Measurements from ENCODE around the gene B4GALNT2.

The B4GALNT2 gene

GRCh38 chr17:49213847-49214246, 81.3 kb downstream of the B4GALNT2 start:
- Histone ChIP-seq H3K27ac (ENCODE audit: low read depth, low read length) (peak overlapping the region; percentile 87), H3K79me2 (ENCODE audit: insufficient read depth, low read length) (peaks cover 20% of the 10 kb centered on the region), H3K9ac (ENCODE audit: low read length) (peak overlapping the region; percentile 39), H3K9me2 (replicated peaks; ENCODE audit: insufficient read depth, low read length) (no peaks in the 10 kb centered on the region), H4K20me1 (ENCODE audit: low read depth, low read length) (no peaks in the 10 kb centered on the region), H3F3A (ENCODE audit: insufficient read depth) (peaks cover 54% of the 10 kb centered on the region), H2AFZ (ENCODE audit: low read depth, low read length, severe bottlenecking) (no peak overlapping the region), H3K4me3 (ENCODE audit: insufficient read depth, low read length, poor library complexity, severe bottlenecking) (peak overlapping the region; percentile 38), H3K36me3 (ENCODE audit: low read length) (no peaks in the 10 kb centered on the region), H3K4me2 (ENCODE audit: low read depth, low read length, poor library complexity, severe bottlenecking) (peak overlapping the region; percentile 88), H3K9me3 (ENCODE audit: insufficient read depth, low read length) (no peaks in the 10 kb centered on the region), H3K27me3 (ENCODE audit: low read length) (no peaks in the 10 kb centered on the region)
- TF ChIP-seq CTCF (IDR thresholded peaks at IDR 0.05; ENCODE audit: insufficient read depth, low read length, poor library complexity, severe bottlenecking) (no peak), EZH2phosphoT487 (conservative IDR thresholded peaks at IDR 0.05; ENCODE audit: low read length) (no peak)

- Histone ChIP-seq H3K27me3 (ENCODE audit: low read length) (no peaks in the 10 kb centered on the region), H3K4me3 (ENCODE audit: insufficient read depth, low read length, poor library complexity, severe bottlenecking) (no peak overlapping the region), H3K27ac (ENCODE audit: low read depth, low read length) (peak overlapping the region; percentile 87), H3K79me2 (ENCODE audit: insufficient read depth, low read length) (peaks cover 20% of the 10 kb centered on the region), H3K9me3 (ENCODE audit: insufficient read depth, low read length) (no peaks in the 10 kb centered on the region), H2AFZ (ENCODE audit: low read depth, low read length, severe bottlenecking) (no peak overlapping the region), H3K9me2 (replicated peaks; ENCODE audit: insufficient read depth, low read length) (no peaks in the 10 kb centered on the region), H3K9ac (ENCODE audit: low read length) (no peak overlapping the region; the same call in 1 of the 2 replicates), H3K4me2 (ENCODE audit: low read depth, low read length, poor library complexity, severe bottlenecking) (peak overlapping the region; percentile 19), H3F3A (ENCODE audit: insufficient read depth) (peaks cover 57% of the 10 kb centered on the region), H4K20me1 (ENCODE audit: low read depth, low read length) (no peaks in the 10 kb centered on the region), H3K36me3 (ENCODE audit: low read length) (no peaks in the 10 kb centered on the region)
- TF ChIP-seq CTCF (IDR thresholded peaks at IDR 0.05; ENCODE audit: insufficient read depth, low read length, poor library complexity, severe bottlenecking): no peak
- TF ChIP-seq EZH2phosphoT487 (conservative IDR thresholded peaks at IDR 0.05; ENCODE audit: low read length): no peak
Measured at GRCh38 chr17:49214676-49215360, 82.2 kb downstream of the B4GALNT2 start.

- no peak overlapping the region for H2AFZ ChIP-seq (ENCODE audit: low read depth, low read length, severe bottlenecking)
- peak overlapping the region; percentile 87 for H3K27ac ChIP-seq (ENCODE audit: low read depth, low read length)
- peaks cover 7% of the 10 kb centered on the region for H3K79me2 ChIP-seq (ENCODE audit: insufficient read depth, low read length)
- H3K4me3 ChIP-seq (ENCODE audit: insufficient read depth, low read length, poor library complexity, severe bottlenecking): no peak overlapping the region
- H3F3A ChIP-seq (ENCODE audit: insufficient read depth): peaks cover 50% of the 10 kb centered on the region
- H4K20me1 ChIP-seq (ENCODE audit: low read depth, low read length): no peaks in the 10 kb centered on the region
- H3K36me3 ChIP-seq (ENCODE audit: low read length): no peaks in the 10 kb centered on the region
- H3K27me3 ChIP-seq (ENCODE audit: low read length): no peaks in the 10 kb centered on the region
- H3K9me3 ChIP-seq (ENCODE audit: insufficient read depth, low read length): no peaks in the 10 kb centered on the region
- peak overlapping the region; percentile 2; the same call in 1 of the 2 replicates for H3K9ac ChIP-seq (ENCODE audit: low read length)
- peak overlapping the region; percentile 33 for H3K4me2 ChIP-seq (ENCODE audit: low read depth, low read length, poor library complexity, severe bottlenecking)
- no peak for TF ChIP-seq CTCF (IDR thresholded peaks at IDR 0.05; ENCODE audit: insufficient read depth, low read length, poor library complexity, severe bottlenecking)
- TF ChIP-seq EZH2phosphoT487 (conservative IDR thresholded peaks at IDR 0.05; ENCODE audit: low read length): no peak
- H3K9me2 ChIP-seq (replicated peaks; ENCODE audit: insufficient read depth, low read length): no peaks in the 10 kb centered on the region
Measured at GRCh38 chr17:49216482-49216881, 83.9 kb downstream of the B4GALNT2 start.
